K562 (cell line): ENCODE data around the gene MSH3. TPM values are rescaled to one million over a fixed set of nuclear protein-coding genes. Genes with fewer than 3 reads are reported as not detected.

Experiments used
- CBFA2T2 ChIP-seq: fragments of 450-650 bp; conservative IDR thresholded peaks from 2 replicates; pipeline ENCODE4 v1.6.1; 2017; ENCODE audit warnings: mild to moderate bottlenecking
- E2F3 ChIP-seq: fragments of 250-450 bp; sonication (Bioruptor Pico); IDR thresholded peaks from 2 replicates; pipeline ENCODE4 v1.4.0; 2020; ENCODE audit warnings: mild to moderate bottlenecking
- E2F8 ChIP-seq: fragments of 450-650 bp; IDR thresholded peaks from 2 replicates; pipeline ENCODE4 v1.7.1; 2018; ENCODE audit warnings: mild to moderate bottlenecking, low read depth; ENCODE audit not compliant: partially characterized antibody
- GABPA ChIP-seq: fragments of 200-800 bp; sonication (Bioruptor generic); conservative IDR thresholded peaks from 2 replicates; pipeline ENCODE4 v1.6.1; 2016; ENCODE audit warnings: low read depth, missing genetic modification characterization, missing compliant biosample characterization
- GATA2 ChIP-seq: sonication (generic); formaldehyde crosslinking; IDR thresholded peaks from 2 replicates; pipeline ENCODE4 v1.4.0; 2020; ENCODE audit warnings: mild to moderate bottlenecking, missing genetic modification reagents
- HDAC1 ChIP-seq, 2 experiments: fragments of 450-650 bp; IDR thresholded peaks; 2 replicates each; pipeline ENCODE4 v1.6.1; 2016 to 2017; ENCODE audit warnings: inconsistent platforms in 1 of 2, mild to moderate bottlenecking in 1 of 2, moderate library complexity in 1 of 2
- MEIS2 ChIP-seq: fragments of 450-650 bp; IDR thresholded peaks from 2 replicates; pipeline ENCODE4 v1.6.1; 2014; ENCODE audit warnings: mild to moderate bottlenecking; ENCODE audit not compliant: partially characterized antibody
- MTA2 ChIP-seq: fragments of 450-650 bp; IDR thresholded peaks from 2 replicates; pipeline ENCODE4 v1.6.1; 2016; ENCODE audit warnings: low read depth
- NFYB ChIP-seq: IDR thresholded peaks from 2 replicates; pipeline ENCODE4 v1.6.1; 2011; ENCODE audit warnings: mild to moderate bottlenecking, moderate library complexity; ENCODE audit not compliant: insufficient read length; ENCODE audit errors: extremely low read depth
- NR2C2 ChIP-seq, 2 experiments: fragments of 200-800 bp in 1 of 2; sonication (Bioruptor generic) in 1 of 2; sonication (generic) in 1 of 2; formaldehyde crosslinking in 1 of 2; IDR thresholded peaks; 2 replicates each; pipeline versions ENCODE4 v1.6.1 to v1.8.0; 2016 to 2022; ENCODE audit warnings: mild to moderate bottlenecking in 1 of 2, missing compliant biosample characterization in 1 of 2, missing genetic modification characterization in 1 of 2, missing genetic modification reagents in 1 of 2
- PBX2 ChIP-seq, 2 experiments: IDR thresholded peaks in 1 of 2; conservative IDR thresholded peaks in 1 of 2; 2 replicates each; pipeline ENCODE4 v1.6.1; 2016; ENCODE audit warnings: low read depth in 2 of 2, mild to moderate bottlenecking in 1 of 2, missing compliant biosample characterization in 1 of 2, missing genetic modification characterization in 1 of 2, moderate library complexity in 1 of 2
- SMAD4 ChIP-seq: fragments of 250-450 bp; sonication (Bioruptor Pico); conservative IDR thresholded peaks from 2 replicates; pipeline ENCODE4 v1.8.0; 2021; ENCODE audit warnings: inconsistent platforms, mild to moderate bottlenecking, moderate library complexity
- SMARCE1 ChIP-seq: fragments of 450-650 bp; IDR thresholded peaks from 2 replicates; pipeline ENCODE4 v1.7.1; 2016; ENCODE audit warnings: mild to moderate bottlenecking
- SRF ChIP-seq, 2 experiments: fragments of 250-450, 450-650 bp in 1 of 2; sonication (Bioruptor Pico) in 1 of 2; sonication (generic) in 1 of 2; formaldehyde crosslinking; IDR thresholded peaks; 2 replicates each; pipeline versions ENCODE4 v1.5.0 to v1.5.1; 2020 to 2022; ENCODE audit warnings: mild to moderate bottlenecking in 1 of 2, missing genetic modification reagents in 1 of 2
- TAL1 ChIP-seq: fragments of 450-650 bp; IDR thresholded peaks from 2 replicates; pipeline ENCODE4 v1.6.1; 2016; ENCODE audit warnings: mild to moderate bottlenecking
- TCF3 ChIP-seq: sonication (generic); formaldehyde crosslinking; IDR thresholded peaks from 2 replicates; pipeline ENCODE4 v1.4.0; 2020; ENCODE audit warnings: mild to moderate bottlenecking, missing genetic modification reagents
- TEAD4 ChIP-seq, 2 experiments: sonication (generic) in 1 of 2; formaldehyde crosslinking in 1 of 2; IDR thresholded peaks; 2 replicates each; pipeline versions ENCODE4 v1.6.1 to v1.8.0; 2012 to 2022; ENCODE audit warnings: borderline replicate concordance in 1 of 2, inconsistent platforms in 1 of 2, low read length in 1 of 2, mild to moderate bottlenecking in 1 of 2, missing genetic modification reagents in 1 of 2
- ZBTB11 ChIP-seq, 3 experiments: fragments of 200-800 bp in 1 of 3; fragments of 250-450 bp in 1 of 3; fragments of 450-650 bp in 1 of 3; sonication (Bioruptor Pico) in 1 of 3; sonication (Bioruptor generic) in 1 of 3; formaldehyde crosslinking in 1 of 3; IDR thresholded peaks; 2 replicates each; pipeline versions ENCODE4 v1.6.1 to v1.8.0; 2016 to 2022; ENCODE audit warnings: mild to moderate bottlenecking in 2 of 3, missing genetic modification characterization in 2 of 3, missing compliant biosample characterization in 1 of 3, moderate library complexity in 1 of 3
- polyA plus RNA-seq, 8 experiments: library from polyadenylated mRNA; depleted of rRNA in 4 of 8; stranded (reverse) in 5 of 8; unstranded in 3 of 8; fragments of >200 nt; fragmentation: Nextera tagmentation in 2 of 8; fragmentation: Illumina TruSeq in 1 of 8; extraction: Ambion mirVana in 2 of 8; extraction: Trizol in 1 of 8; gene quantifications; 2 replicates each; pipeline versions ENCODE4 v1.2.1 to v1.2.3, GENCODE V29; 2011 to 2014; ENCODE audit warnings: inconsistent platforms in 1 of 8, missing spikeins in 1 of 8
- total RNA-seq, 7 experiments: library from RNA; depleted of rRNA in 6 of 7; stranded (reverse); fragments of >200 nt in 6 of 7; fragmentation: Illumina TruSeq in 2 of 7; extraction: Trizol in 2 of 7; gene quantifications; 2 replicates each; pipeline versions ENCODE4 v1.2.1 to v1.2.3, GENCODE V29; 2011 to 2021; ENCODE audit warnings: low replicate concordance in 1 of 7

Gene MSH3
- total and polyA plus RNA-seq, 9 of the 15 experiments (the other 6 are each of a cell fraction or from before 2014, with no cell fraction given) = 3.9 to 17.2 (median 13.2) TPM

GRCh38 chr5:80701597-80701996, 47.1 kb downstream of the MSH3 start (continued):
- TF ChIP-seq ZBTB11 (CRISPR knock-in tag; IDR thresholded peaks at IDR 0.05) (no peak), TAL1 (peak; percentile 60), MEIS2 (peak; percentile 79), GABPA (tag) (0 out of 2 replicates have a peak, but pooled peaks have one; percentile 12), SRF (CRISPR knock-in tag; IDR thresholded peaks at IDR 0.05) (no peak), MTA2 (peak; percentile 49), NFYB (no peak), CBFA2T2 (peak; percentile 67), NR2C2 (CRISPR knock-in tag; IDR thresholded peaks at IDR 0.05) (no peak), NR2C2 (tag; IDR thresholded peaks at IDR 0.05) (no peak), E2F3 (CRISPR knock-in tag) (no peak), TCF3 (peak; percentile 72), PBX2 (CRISPR knock-in tag; IDR thresholded peaks at IDR 0.05; ENCODE audit: low read depth) (no peak), PBX2 (tag; conservative IDR thresholded peaks at IDR 0.05; ENCODE audit: low read depth) (peak; percentile 83), TEAD4 (IDR thresholded peaks at IDR 0.05; ENCODE audit: low read length) (peak; percentile 55), TEAD4 (CRISPR knock-in tag; IDR thresholded peaks at IDR 0.05; ENCODE audit: borderline replicate concordance) (no peak), HDAC1 (IDR thresholded peaks at IDR 0.05) (0 out of 4 replicates have a peak, but pooled peaks of 1 of the 2 experiments have one; percentile 48), SMAD4 (CRISPR knock-in tag) (no peak), GATA2 (CRISPR knock-in tag) (peak; percentile 43; the same call in 1 of the 2 replicates), SMARCE1 (0 out of 2 replicates have a peak, but pooled peaks have one; percentile 49), E2F8 (no peak)
